GM12891 (cell line): ENCODE data around the gene DET1.

Source experiments
- DNase-seq: peaks from one replicate; pipeline ENCODE4 v3.0.0; 2011; ENCODE audit warnings: low spot score; ENCODE audit not compliant: insufficient read length
- FAIRE-seq: peaks from 2 replicates; lab custom pipeline; 2011; peaks lifted over from hg19 to GRCh38; lab: Jason Lieb, UNC
- PAX5 ChIP-seq: IDR thresholded peaks from 2 replicates; pipeline ENCODE4 v1.6.1; 2011; ENCODE audit warnings: low read length, moderate library complexity, mild to moderate bottlenecking; ENCODE audit not compliant: insufficient read depth, severe bottlenecking
- POLR2A ChIP-seq: IDR thresholded peaks from 2 replicates; pipeline ENCODE4 v1.6.1; 2011; ENCODE audit warnings: low read depth, low read length, control low read depth
- POLR2AphosphoS5 ChIP-seq: IDR thresholded peaks from 2 replicates; pipeline ENCODE4 v1.6.1; 2011; ENCODE audit warnings: low read depth, low read length, control low read depth
- POU2F2 ChIP-seq: IDR thresholded peaks from 2 replicates; pipeline ENCODE4 v1.6.1; 2011; ENCODE audit warnings: low read depth, mild to moderate bottlenecking, control low read depth, low read length, moderate library complexity
- SPI1 ChIP-seq: IDR thresholded peaks from 2 replicates; pipeline ENCODE4 v1.6.1; 2011; ENCODE audit warnings: low read depth, low read length, control low read depth
- TAF1 ChIP-seq: IDR thresholded peaks from 2 replicates; pipeline ENCODE4 v1.6.1; 2011; ENCODE audit warnings: low read depth, low read length, control low read depth

DET1 gene

GRCh38 chr15:88491158-88491557, 55.3 kb downstream of the DET1 start:
- no peak for FAIRE-seq
- DNase-seq = no peak
- no peak for TF ChIP-seq SPI1
- no peak for TF ChIP-seq POLR2A
- no peak for TF ChIP-seq PAX5
- no peak for TF ChIP-seq POLR2AphosphoS5
- no peak for TF ChIP-seq POU2F2
- no peak for TF ChIP-seq TAF1

- TF ChIP-seq PAX5 (no peak), POLR2AphosphoS5 (no peak), TAF1 (no peak), SPI1 (no peak), POU2F2 (no peak), POLR2A (no peak)
- no peak for DNase-seq
- no peak for FAIRE-seq
Observed at GRCh38 chr15:88490036-88490435, 56.4 kb downstream of the DET1 start.

- TF ChIP-seq TAF1 (no peak), SPI1 (no peak), POLR2AphosphoS5 (no peak), PAX5 (no peak), POU2F2 (no peak), POLR2A (no peak)
- no peak for FAIRE-seq
- no peak for DNase-seq
Observed at GRCh38 chr15:88489321-88489720, 57.2 kb downstream of the DET1 start.

DNA sequence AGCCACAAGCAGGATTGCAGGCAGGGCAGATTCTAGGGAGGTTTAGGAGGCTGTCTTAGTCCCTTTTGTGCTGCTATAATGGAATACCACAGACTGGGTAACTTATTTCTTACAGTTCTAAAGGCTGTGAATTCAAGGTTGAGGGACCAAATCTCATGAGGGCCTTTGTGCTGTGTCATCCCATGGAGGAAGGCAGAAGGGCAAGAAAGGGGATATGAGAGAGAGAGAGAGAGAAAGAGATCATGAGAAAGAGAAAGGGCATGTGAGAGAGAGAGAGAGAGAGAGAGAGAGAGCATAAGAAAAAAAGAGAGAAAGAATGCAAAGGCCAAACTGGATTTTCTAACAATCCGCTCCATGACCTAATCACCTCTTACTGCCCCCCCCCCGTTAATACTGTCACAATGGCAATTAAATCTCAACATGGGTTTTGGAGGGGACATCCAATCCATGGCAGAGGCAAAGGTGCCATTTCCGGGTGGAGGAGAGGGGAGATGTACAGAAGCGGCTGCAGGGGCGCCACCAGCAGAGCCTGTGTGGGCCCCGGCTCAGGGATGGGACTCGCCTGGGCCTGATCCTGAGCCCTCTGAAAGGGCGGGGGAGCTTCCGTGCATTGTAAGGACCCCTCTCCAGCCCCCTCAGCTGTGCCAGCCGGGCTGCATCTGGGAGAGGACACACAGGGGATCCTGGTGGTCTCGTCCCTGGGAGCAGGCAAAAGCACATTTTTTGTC, 58.5 kb downstream of the DET1 start:
- no peak for DNase-seq
- no peak for FAIRE-seq
- TF ChIP-seq SPI1 = no peak

DNA sequence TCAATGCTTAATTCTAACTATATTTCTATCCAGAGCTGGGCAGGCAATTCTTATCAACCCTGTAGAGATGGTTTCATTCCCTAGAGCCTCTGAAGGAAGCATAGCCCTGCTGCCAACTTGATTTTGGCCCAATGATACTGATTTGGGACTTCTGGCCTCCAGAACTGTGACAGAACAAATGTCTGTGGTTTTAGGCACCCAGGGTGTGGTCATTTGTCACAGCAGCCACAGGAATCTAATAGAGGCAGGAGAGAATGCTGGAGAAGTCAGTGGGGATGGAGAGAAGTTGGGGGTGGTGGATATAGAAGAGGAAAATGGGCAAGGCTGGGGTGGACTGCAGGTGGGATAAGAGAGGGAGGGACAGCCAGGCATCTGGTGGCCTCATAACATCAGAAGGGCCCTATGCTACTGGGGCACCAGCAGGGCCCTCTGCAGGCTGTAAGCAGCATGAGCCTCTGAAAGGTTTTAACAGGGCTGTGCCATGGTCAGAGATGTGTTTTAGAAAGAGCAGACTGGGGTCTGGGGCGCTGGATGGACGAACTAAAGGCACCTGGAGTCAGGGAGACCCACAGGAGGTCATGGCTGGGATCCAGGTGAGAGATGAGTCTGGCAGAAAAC, 59.2 kb downstream of the DET1 start:
- DNase-seq (no peak), FAIRE-seq (no peak)
- no peak for TF ChIP-seq POU2F2
- no peak for TF ChIP-seq POLR2A
- TF ChIP-seq PAX5 = no peak
- TF ChIP-seq TAF1 = no peak
- TF ChIP-seq SPI1 = no peak
- TF ChIP-seq POLR2AphosphoS5 = no peak

GRCh38 chr15:88484682-88485331, 61.7 kb downstream of the DET1 start:
- no peak for DNase-seq
- FAIRE-seq = no peak

DNA sequence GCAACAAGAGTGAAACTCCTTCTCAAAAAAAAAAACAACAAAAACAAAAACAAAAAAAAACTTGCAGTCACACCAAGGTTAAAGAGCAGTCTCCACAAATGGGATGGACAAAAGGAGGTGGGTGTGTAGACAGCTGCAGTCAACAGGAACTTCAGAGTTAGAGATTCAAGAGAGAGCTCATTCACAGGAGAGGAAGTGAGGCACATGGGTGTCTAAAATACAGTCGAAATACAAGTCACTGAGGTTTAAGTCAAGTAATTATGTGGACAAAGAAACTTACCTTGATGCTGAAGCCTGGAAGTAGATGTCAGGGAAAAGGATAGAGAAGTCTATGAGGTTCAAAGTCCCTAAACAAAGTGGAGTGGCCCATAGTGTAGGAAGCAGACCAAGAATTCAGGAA, 64.2 kb downstream of the DET1 start:
- no peak for DNase-seq
- TF ChIP-seq SPI1 = peak; percentile 53; the same call in 1 of the 2 replicates
- TF ChIP-seq PAX5 = no peak
- FAIRE-seq = no peak

More at GRCh38 chr15:88484682-88485331, 61.7 kb downstream of the DET1 start:
- no peak for TF ChIP-seq POU2F2
- no peak for TF ChIP-seq TAF1
- no peak for TF ChIP-seq POLR2AphosphoS5
- TF ChIP-seq PAX5 = no peak
- no peak for TF ChIP-seq SPI1
- TF ChIP-seq POLR2A = no peak

DNA sequence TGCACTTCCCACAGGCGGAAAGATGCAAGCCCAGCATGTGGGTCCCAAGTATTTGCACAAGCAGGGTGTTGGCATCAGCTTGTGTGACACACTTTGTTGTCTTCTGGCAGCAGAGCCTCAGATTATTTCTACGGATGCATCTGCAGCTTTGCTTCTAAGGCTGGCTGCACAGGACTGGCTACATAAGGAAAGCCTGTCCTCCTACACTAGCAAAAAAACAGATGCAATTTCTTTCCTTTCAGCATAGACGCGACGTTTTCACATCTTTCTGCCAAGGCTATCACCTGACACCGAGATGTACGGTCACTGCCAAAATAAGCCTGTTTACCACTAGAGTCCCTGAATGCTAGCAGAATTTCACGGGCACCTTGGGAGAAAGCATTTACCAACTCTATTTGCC, 65.5 kb downstream of the DET1 start:
- no peak for TF ChIP-seq PAX5
- no peak for TF ChIP-seq POU2F2
- no peak for TF ChIP-seq TAF1
- no peak for TF ChIP-seq POLR2A
- TF ChIP-seq POLR2AphosphoS5 = no peak
- no peak for TF ChIP-seq SPI1
- no peak for FAIRE-seq

DNA sequence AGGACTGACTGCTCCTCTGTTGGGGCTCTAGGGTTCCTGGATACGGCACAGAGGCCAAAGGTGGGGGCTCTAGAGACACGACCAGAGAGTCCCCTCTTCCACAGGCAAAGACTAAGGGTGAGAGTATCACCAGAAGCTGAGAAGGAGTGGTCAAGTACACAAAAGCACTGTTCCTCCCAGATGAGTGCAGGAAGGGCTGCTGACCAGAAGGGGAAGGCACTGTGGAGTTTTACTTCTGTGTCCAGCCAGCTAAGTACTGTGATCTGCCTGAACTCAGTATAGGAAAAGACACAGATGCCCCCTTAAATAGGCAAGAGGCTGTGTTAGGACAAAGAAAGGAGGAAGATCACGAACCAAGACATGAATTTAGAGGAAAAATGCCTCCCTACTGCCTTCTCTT, 67.3 kb downstream of the DET1 start:
- no peak for DNase-seq
- no peak for TF ChIP-seq TAF1
- no peak for TF ChIP-seq POU2F2
- no peak for TF ChIP-seq POLR2AphosphoS5
- TF ChIP-seq POLR2A = no peak
- no peak for TF ChIP-seq SPI1
- TF ChIP-seq PAX5 = no peak
- no peak for FAIRE-seq

More for the DNA sequence above, 65.5 kb downstream of the DET1 start:
- no peak for DNase-seq
